ENCODE data around the gene SLC25A43. TPM values are rescaled to one million over a fixed set of nuclear protein-coding genes. Genes with fewer than 3 reads are reported as not detected.
"Not testable (repeated sequence)": the region's sequence is repeated elsewhere in the genome, so short reads cannot be mapped to it uniquely, and the experiment has no call there.

The SLC25A43 gene
- total RNA-seq, 4 donors from 2014 or later, result 9.2 to 33.5 (median 12.5) TPM

GRCh38 chrX:119374736-119375135, 24.4 kb upstream of the SLC25A43 start:
- H3K4me1 ChIP-seq, result no peaks in the 10 kb centered on the region
- no peak for TF ChIP-seq POLR2A (IDR thresholded peaks at IDR 0.05)
- TF ChIP-seq CTCF (IDR thresholded peaks at IDR 0.05), result no peak
- no peaks in the 10 kb centered on the region for H3K9me3 ChIP-seq
- no peaks in the 10 kb centered on the region for H3K27me3 ChIP-seq
- no peak for DNase-seq
- intact Hi-C loops (cut with DNase I; ENCODE audit: low total_unique reads), result no loop called here
- no peaks in the 10 kb centered on the region for H3K36me3 ChIP-seq
- H3K27ac ChIP-seq, result no peak overlapping the region
- no peak overlapping the region for H3K4me3 ChIP-seq

GRCh38 chrX:119375561-119375960, 23.6 kb upstream of the SLC25A43 start:
- no peaks in the 10 kb centered on the region for H3K36me3 ChIP-seq
- no peaks in the 10 kb centered on the region for H3K27me3 ChIP-seq
- no peaks in the 10 kb centered on the region for H3K9me3 ChIP-seq
- no peak for DNase-seq
- no peak for TF ChIP-seq CTCF (IDR thresholded peaks at IDR 0.05)
- TF ChIP-seq POLR2A (IDR thresholded peaks at IDR 0.05), result no peak
- no peak overlapping the region for H3K4me3 ChIP-seq
- no peaks in the 10 kb centered on the region for H3K4me1 ChIP-seq
- intact Hi-C loops (cut with DNase I; ENCODE audit: low total_unique reads), result no loop called here
- no peak overlapping the region for H3K27ac ChIP-seq

GRCh38 chrX:119376312-119376711, 22.8 kb upstream of the SLC25A43 start:
- intact Hi-C loops (cut with DNase I; ENCODE audit: low total_unique reads), result no loop called here
- no peak for DNase-seq
- Histone ChIP-seq H3K4me3 (no peak overlapping the region), H3K27me3 (no peaks in the 10 kb centered on the region), H3K36me3 (no peaks in the 10 kb centered on the region), H3K27ac (no peak overlapping the region), H3K4me1 (no peaks in the 10 kb centered on the region), H3K9me3 (no peaks in the 10 kb centered on the region)
- TF ChIP-seq CTCF (IDR thresholded peaks at IDR 0.05), result no peak
- TF ChIP-seq POLR2A (IDR thresholded peaks at IDR 0.05), result no peak

GRCh38 chrX:119381349-119381944, 17.7 kb upstream of the SLC25A43 start:
- Histone ChIP-seq H3K4me1 (no peaks in the 10 kb centered on the region), H3K36me3 (no peaks in the 10 kb centered on the region), H3K27ac (no peak overlapping the region), H3K27me3 (no peaks in the 10 kb centered on the region), H3K4me3 (no peak overlapping the region), H3K9me3 (no peaks in the 10 kb centered on the region)
- TF ChIP-seq POLR2A (IDR thresholded peaks at IDR 0.05) (no peak), CTCF (IDR thresholded peaks at IDR 0.05) (no peak)
- DNase-seq, result no peak
- intact Hi-C loops (cut with DNase I; ENCODE audit: low total_unique reads), result no loop called here

GRCh38 chrX:119382606-119383005, 16.5 kb upstream of the SLC25A43 start:
- H3K4me3 ChIP-seq, result no peak overlapping the region
- H3K36me3 ChIP-seq, result no peaks in the 10 kb centered on the region
- H3K9me3 ChIP-seq, result no peaks in the 10 kb centered on the region
- intact Hi-C loops (cut with DNase I; ENCODE audit: low total_unique reads), result no loop called here
- no peak for DNase-seq
- H3K27me3 ChIP-seq, result no peaks in the 10 kb centered on the region
- no peak for TF ChIP-seq CTCF (IDR thresholded peaks at IDR 0.05)
- no peak for TF ChIP-seq POLR2A (IDR thresholded peaks at IDR 0.05)
- H3K27ac ChIP-seq, result no peak overlapping the region
- no peaks in the 10 kb centered on the region for H3K4me1 ChIP-seq

- H3K9me3 ChIP-seq; H3K4me3 ChIP-seq; DNase-seq; H3K27ac ChIP-seq; H3K27me3 ChIP-seq; H3K36me3 ChIP-seq; intact Hi-C loops (cut with DNase I; ENCODE audit: low total_unique reads); H3K4me1 ChIP-seq: not testable (repeated sequence)
Observed at GRCh38 chrX:119386685-119387084, 12.5 kb upstream of the SLC25A43 start.

- H3K27me3 ChIP-seq; intact Hi-C loops (cut with DNase I; ENCODE audit: low total_unique reads); H3K27ac ChIP-seq; H3K4me3 ChIP-seq; H3K4me1 ChIP-seq; H3K36me3 ChIP-seq; H3K9me3 ChIP-seq; DNase-seq: not testable (repeated sequence)
Observed at GRCh38 chrX:119387426-119387825, 11.7 kb upstream of the SLC25A43 start.

Measured in uterus (tissue), 4 donors.